ENCODE measurements around the gene UGT1A8. TPM values are rescaled to one million over a fixed set of nuclear protein-coding genes. Genes with fewer than 3 reads are reported as not detected.
A peak's percentile ranks its signal among the peaks of the same experiment; 100 is the strongest.

The UGT1A8 gene
- total and polyA plus RNA-seq, 2 donors from 2014 or later, result 30.0 TPM; not detected in 1

GRCh38 chr2:233692648-233693047 lies 75.2 kb downstream of the UGT1A8 start, which contains the start of gene UGT1A6:
UGT1A6 (plus strand) TSS chr2:233692890; CDS start chr2:233693005, 115 bp downstream.
- H3K4me3 ChIP-seq (ENCODE audit: low read length in 3 of 3), result peak within 1 kb of the TSS in 2 of 3 donors; percentile 61 to 70
- DNase-seq, result no peak
- H3K4me1 ChIP-seq (ENCODE audit: control insufficient read depth in 2 of 3, insufficient read depth in 2 of 3, low read depth in 1 of 3, low read length in 3 of 3), result peaks cover 0 to 19% (median 12%) of the 10 kb centered on the region in 3 donors
- peak within 1 kb of the TSS; percentile 52 to 87 for H3K27ac ChIP-seq (ENCODE audit: low read depth in 2 of 2, low read length in 2 of 2)
- no peak for FAIRE-seq
- no peak for TF ChIP-seq CTCF (IDR thresholded peaks at IDR 0.05; ENCODE audit: borderline replicate concordance, extremely low read depth, insufficient read depth)
- intact Hi-C loops (cut with DNase I), result no loop called here
- H3K9me3 ChIP-seq (ENCODE audit: control insufficient read depth in 2 of 3, insufficient read depth in 1 of 3, low read length in 3 of 3), result no peaks in the 10 kb centered on the region
- H3K9ac ChIP-seq (ENCODE audit: low read length in 3 of 3), result peak within 1 kb of the TSS in 1 of 3 donors; percentile 63
- H3K36me3 ChIP-seq (ENCODE audit: control insufficient read depth in 2 of 3, insufficient read depth in 3 of 3, low read length in 3 of 3), result no peaks in the 10 kb centered on the region
- H3K27me3 ChIP-seq (ENCODE audit: control insufficient read depth, insufficient read depth, low read length), result no peaks in the 10 kb centered on the region

- H3K4me3 ChIP-seq (ENCODE audit: low read length in 3 of 3), result peak overlapping the region in 2 of 3 donors; percentile 40 to 61
- no peak for TF ChIP-seq CTCF (IDR thresholded peaks at IDR 0.05; ENCODE audit: borderline replicate concordance, extremely low read depth, insufficient read depth)
- H3K27ac ChIP-seq (ENCODE audit: low read depth in 2 of 2, low read length in 2 of 2), result peak overlapping the region; percentile 52 to 87
- H3K4me1 ChIP-seq (ENCODE audit: control insufficient read depth in 2 of 3, insufficient read depth in 2 of 3, low read depth in 1 of 3, low read length in 3 of 3), result peaks cover 0 to 23% (median 12%) of the 10 kb centered on the region in 3 donors
- H3K9ac ChIP-seq (ENCODE audit: low read length in 3 of 3), result no peak overlapping the region
- H3K9me3 ChIP-seq (ENCODE audit: control insufficient read depth in 2 of 3, insufficient read depth in 1 of 3, low read length in 3 of 3), result no peaks in the 10 kb centered on the region
- DNase-seq (no peak), FAIRE-seq (no peak)
- no peaks in the 10 kb centered on the region for H3K27me3 ChIP-seq (ENCODE audit: control insufficient read depth, insufficient read depth, low read length)
- no peaks in the 10 kb centered on the region for H3K36me3 ChIP-seq (ENCODE audit: control insufficient read depth in 2 of 3, insufficient read depth in 3 of 3, low read length in 3 of 3)
- intact Hi-C loops (cut with DNase I), result no loop called here
Measured at GRCh38 chr2:233693963-233694362, 76.5 kb downstream of the UGT1A8 start.

GRCh38 chr2:233698740-233699139 lies 81.3 kb downstream of the UGT1A8 start:
- TF ChIP-seq CTCF (IDR thresholded peaks at IDR 0.05; ENCODE audit: borderline replicate concordance, extremely low read depth, insufficient read depth), result no peak
- H3K27me3 ChIP-seq (ENCODE audit: control insufficient read depth, insufficient read depth, low read length), result no peaks in the 10 kb centered on the region
- DNase-seq (no peak), FAIRE-seq (no peak)
- H3K36me3 ChIP-seq (ENCODE audit: control insufficient read depth in 2 of 3, insufficient read depth in 3 of 3, low read length in 3 of 3), result no peaks in the 10 kb centered on the region
- H3K4me3 ChIP-seq (ENCODE audit: low read length in 3 of 3), result peak overlapping the region in 1 of 3 donors; percentile 35
- peak overlapping the region; percentile 61 to 67 for H3K27ac ChIP-seq (ENCODE audit: low read depth in 2 of 2, low read length in 2 of 2)
- no peaks in the 10 kb centered on the region for H3K9me3 ChIP-seq (ENCODE audit: control insufficient read depth in 2 of 3, insufficient read depth in 1 of 3, low read length in 3 of 3)
- peaks cover 0 to 15% (median 4%) of the 10 kb centered on the region in 3 donors for H3K4me1 ChIP-seq (ENCODE audit: control insufficient read depth in 2 of 3, insufficient read depth in 2 of 3, low read depth in 1 of 3, low read length in 3 of 3)
- intact Hi-C loops (cut with DNase I), result no loop called here
- H3K9ac ChIP-seq (ENCODE audit: low read length in 3 of 3), result no peak overlapping the region
